ENCODE results near the gene BLVRB.
"Not testable (repeated sequence)": the region's sequence is repeated elsewhere in the genome, so short reads cannot be mapped to it uniquely, and the experiment has no call there.

The BLVRB gene

DNA sequence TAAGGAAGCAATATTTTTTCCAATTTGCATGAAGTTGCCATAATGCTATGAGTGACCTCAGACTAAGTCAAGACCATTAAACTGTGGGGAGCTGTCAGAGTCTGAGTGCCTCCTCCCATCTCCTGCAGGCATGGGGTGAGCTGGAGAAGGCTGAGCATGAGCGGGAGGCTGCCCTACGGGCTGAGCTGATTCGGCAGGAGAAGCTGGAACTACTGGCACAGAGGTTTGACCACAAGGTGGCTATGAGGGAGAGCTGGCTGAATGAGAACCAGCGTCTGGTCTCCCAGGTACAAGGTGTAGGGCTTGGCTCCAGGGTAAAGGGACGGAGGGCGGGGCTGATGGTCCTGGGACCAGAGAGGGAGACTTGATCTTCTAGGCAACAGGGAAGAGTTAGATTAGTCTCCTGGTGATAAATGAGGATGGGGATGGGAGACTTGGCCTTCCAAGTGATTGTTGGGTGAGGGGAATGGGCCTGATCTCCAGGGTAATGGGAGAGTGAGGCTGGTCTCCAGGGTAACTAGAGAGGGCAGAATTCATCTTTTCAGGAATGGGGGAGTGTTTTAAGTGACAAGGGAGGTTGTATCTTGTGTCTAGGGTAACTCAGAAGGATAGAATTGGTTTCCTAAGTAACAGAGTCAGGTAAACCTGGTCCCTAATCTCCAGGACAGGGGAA is 37.2 kb upstream of the BLVRB start:
- no peak overlapping the region for H3K27ac Mint-ChIP-seq
- no peak overlapping the region for H3K4me3 Mint-ChIP-seq
- H3K4me1 Mint-ChIP-seq: no peaks in the 10 kb centered on the region
- H3K27me3 Mint-ChIP-seq (ENCODE audit: low read depth): peaks cover 56% of the 10 kb centered on the region
- H3K9me3 Mint-ChIP-seq: no peaks in the 10 kb centered on the region
- no peaks in the 10 kb centered on the region for H3K36me3 Mint-ChIP-seq (ENCODE audit: low read depth)
- TF ChIP-seq, protein P1, sequence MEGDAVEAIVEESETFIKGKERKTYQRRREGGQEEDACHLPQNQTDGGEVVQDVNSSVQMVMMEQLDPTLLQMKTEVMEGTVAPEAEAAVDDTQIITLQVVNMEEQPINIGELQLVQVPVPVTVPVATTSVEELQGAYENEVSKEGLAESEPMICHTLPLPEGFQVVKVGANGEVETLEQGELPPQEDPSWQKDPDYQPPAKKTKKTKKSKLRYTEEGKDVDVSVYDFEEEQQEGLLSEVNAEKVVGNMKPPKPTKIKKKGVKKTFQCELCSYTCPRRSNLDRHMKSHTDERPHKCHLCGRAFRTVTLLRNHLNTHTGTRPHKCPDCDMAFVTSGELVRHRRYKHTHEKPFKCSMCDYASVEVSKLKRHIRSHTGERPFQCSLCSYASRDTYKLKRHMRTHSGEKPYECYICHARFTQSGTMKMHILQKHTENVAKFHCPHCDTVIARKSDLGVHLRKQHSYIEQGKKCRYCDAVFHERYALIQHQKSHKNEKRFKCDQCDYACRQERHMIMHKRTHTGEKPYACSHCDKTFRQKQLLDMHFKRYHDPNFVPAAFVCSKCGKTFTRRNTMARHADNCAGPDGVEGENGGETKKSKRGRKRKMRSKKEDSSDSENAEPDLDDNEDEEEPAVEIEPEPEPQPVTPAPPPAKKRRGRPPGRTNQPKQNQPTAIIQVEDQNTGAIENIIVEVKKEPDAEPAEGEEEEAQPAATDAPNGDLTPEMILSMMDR (IDR thresholded peaks at IDR 0.05; ENCODE audit: unreplicated experiment in 3 of 3): no peak

DNA sequence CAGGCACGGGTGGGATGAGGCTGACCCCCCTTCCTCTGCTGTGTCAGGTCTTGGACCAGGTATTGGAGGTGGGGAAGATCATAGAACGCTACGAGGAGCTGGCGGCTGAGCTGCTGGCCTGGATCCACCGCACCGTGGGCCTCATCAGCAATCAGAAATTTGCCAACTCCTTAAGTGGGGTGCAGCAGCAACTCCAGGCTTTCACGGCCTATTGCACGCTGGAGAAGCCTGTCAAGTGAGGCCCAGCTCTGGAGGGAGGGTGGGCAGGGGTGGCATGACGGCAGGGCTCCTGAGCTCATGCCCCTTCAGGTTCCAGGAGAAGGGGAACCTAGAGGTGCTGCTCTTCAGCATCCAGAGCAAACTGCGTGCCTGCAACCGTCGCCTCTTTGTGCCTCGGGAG is 36.5 kb upstream of the BLVRB start:
- no peak overlapping the region for H3K27ac Mint-ChIP-seq
- H3K4me1 Mint-ChIP-seq: no peaks in the 10 kb centered on the region
- no peaks in the 10 kb centered on the region for H3K9me3 Mint-ChIP-seq
- TF ChIP-seq, protein P1 (IDR thresholded peaks at IDR 0.05; ENCODE audit: unreplicated experiment in 3 of 3): no peak
- peaks cover 51% of the 10 kb centered on the region for H3K27me3 Mint-ChIP-seq (ENCODE audit: low read depth)
- H3K36me3 Mint-ChIP-seq (ENCODE audit: low read depth): no peaks in the 10 kb centered on the region
- no peak overlapping the region for H3K4me3 Mint-ChIP-seq

DNA sequence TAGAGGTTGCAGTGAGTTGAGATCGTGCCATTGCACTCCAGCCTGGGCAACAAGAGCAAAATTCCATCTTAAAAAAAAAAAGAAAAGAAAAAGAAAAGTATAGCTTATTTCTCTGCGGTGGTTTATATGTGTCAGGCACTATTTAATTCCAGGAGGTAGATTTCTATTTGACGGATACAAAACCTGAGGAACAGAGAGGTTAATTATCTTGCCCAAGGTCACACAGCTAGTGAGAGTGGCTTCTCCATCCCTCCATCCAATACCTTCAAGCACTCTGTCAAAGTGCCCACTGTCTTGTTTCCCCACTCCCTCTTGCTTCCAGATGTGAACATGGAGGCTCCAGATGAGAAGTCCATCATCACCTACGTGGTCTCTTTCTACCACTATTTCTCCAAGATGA is 36.1 kb upstream of the BLVRB start:
- H3K4me3 Mint-ChIP-seq: no peak overlapping the region
- no peak overlapping the region for H3K27ac Mint-ChIP-seq
- H3K27me3 Mint-ChIP-seq (ENCODE audit: low read depth): peaks cover 48% of the 10 kb centered on the region

DNA sequence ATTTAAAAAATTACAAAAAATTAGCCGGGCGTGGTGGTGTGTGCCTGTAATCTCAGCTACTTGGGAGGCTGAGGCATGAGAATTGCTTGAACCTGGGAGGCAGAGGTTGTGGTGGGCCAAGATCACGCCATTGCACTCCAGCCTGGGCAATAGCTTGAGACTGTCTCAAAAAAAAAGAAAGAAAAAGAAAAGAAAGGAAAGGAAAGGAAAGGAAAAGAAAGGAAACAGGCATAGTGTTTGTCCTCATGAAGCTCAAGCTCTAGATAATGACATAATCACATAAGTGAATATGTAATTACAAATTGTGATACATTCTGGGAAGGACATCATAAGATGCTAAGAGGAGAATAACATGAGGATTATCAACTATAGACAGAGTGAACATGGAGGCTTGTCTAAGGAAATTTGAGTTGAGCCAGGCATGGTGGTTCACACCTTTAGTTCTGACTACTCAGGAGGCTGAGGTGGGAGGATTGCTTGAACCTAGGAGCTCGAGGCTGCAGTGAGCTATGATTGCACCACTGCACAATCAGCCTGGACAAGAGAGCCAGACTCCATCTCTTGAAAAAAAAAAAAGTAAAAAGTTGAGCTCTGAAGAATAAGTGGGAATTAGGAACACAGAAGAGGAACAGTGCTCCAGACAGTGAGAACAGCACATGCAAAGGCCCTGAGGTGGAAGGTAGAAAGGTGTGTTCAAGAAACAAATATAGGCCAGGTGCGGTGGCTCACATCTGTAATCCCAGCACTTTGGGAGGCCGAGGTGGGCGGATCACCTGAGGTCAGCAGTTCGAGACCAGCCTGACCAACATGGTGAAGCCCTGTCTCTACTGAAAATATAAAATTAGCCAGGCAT is 35.4 kb upstream of the BLVRB start:
- not testable (repeated sequence) for H3K27ac Mint-ChIP-seq; H3K36me3 Mint-ChIP-seq (ENCODE audit: low read depth); H3K4me1 Mint-ChIP-seq; H3K9me3 Mint-ChIP-seq; H3K4me3 Mint-ChIP-seq
- H3K27me3 Mint-ChIP-seq (ENCODE audit: low read depth): peaks cover 41% of the 10 kb centered on the region

More for the DNA sequence above, 36.1 kb upstream of the BLVRB start:
- TF ChIP-seq, protein P1 (IDR thresholded peaks at IDR 0.05; ENCODE audit: unreplicated experiment in 3 of 3): no peak
- no peaks in the 10 kb centered on the region for H3K4me1 Mint-ChIP-seq
- H3K9me3 Mint-ChIP-seq: no peaks in the 10 kb centered on the region
- no peaks in the 10 kb centered on the region for H3K36me3 Mint-ChIP-seq (ENCODE audit: low read depth)

DNA sequence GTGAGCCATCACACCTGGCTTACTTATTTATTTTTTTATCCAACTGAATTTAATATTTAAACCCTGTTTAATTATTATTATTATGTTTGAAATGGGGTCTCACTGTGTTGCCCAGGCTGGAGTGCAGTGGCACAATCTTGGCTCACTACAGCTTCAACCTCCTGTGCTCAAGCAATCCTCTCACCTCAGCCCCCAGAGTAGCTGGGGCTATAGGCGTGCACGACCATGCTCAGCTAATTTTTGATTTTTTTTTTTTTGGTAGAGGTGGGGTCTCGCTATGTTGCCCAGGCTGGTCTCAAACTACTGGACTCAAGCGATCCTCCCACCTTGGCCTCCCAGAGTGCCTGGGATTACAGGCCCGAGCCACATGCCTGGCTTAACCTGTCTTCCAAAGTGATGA is 33.8 kb upstream of the BLVRB start:
- TF ChIP-seq, protein P1 (IDR thresholded peaks at IDR 0.05; ENCODE audit: unreplicated experiment in 3 of 3): no peak
- peaks cover 37% of the 10 kb centered on the region for H3K27me3 Mint-ChIP-seq (ENCODE audit: low read depth)
- H3K4me1 Mint-ChIP-seq: no peaks in the 10 kb centered on the region
- no peaks in the 10 kb centered on the region for H3K36me3 Mint-ChIP-seq (ENCODE audit: low read depth)
- no peak overlapping the region for H3K27ac Mint-ChIP-seq
- peaks cover under 1% of the 10 kb centered on the region for H3K9me3 Mint-ChIP-seq
- H3K4me3 Mint-ChIP-seq: no peak overlapping the region

DNA sequence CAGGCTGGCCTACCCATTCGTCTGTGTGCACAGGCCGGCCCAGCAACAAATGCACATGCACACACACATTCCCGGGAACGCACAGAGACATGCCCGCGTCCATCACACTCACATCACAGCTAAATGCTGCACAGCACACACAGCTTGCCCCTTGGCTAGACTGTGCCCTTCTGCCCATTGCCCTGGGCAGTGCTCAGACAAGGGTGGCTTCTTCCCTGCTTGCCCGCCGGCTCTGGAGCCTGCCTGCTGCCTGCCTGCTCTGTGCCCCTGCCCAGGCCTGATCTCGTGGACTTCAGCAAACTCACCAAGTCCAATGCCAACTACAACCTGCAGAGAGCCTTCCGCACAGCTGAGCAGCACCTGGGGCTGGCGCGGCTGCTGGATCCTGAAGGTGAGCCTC is 31.7 kb upstream of the BLVRB start:
- peaks cover 7% of the 10 kb centered on the region for H3K9me3 Mint-ChIP-seq
- peaks cover 27% of the 10 kb centered on the region for H3K27me3 Mint-ChIP-seq (ENCODE audit: low read depth)
- TF ChIP-seq, protein P1 (IDR thresholded peaks at IDR 0.05; ENCODE audit: unreplicated experiment in 3 of 3): no peak
- H3K36me3 Mint-ChIP-seq (ENCODE audit: low read depth): no peaks in the 10 kb centered on the region
- no peaks in the 10 kb centered on the region for H3K4me1 Mint-ChIP-seq
- no peak overlapping the region for H3K27ac Mint-ChIP-seq
- H3K4me3 Mint-ChIP-seq: no peak overlapping the region
